ENCODE results near the gene ATP6V0E1.
"Not testable (repeated sequence)": the region's sequence is repeated elsewhere in the genome, so short reads cannot be mapped to it uniquely, and the experiment has no call there.

ATP6V0E1 gene

GRCh38 chr5:173075970-173076369, 92.4 kb downstream of the ATP6V0E1 start:
- DNase-seq (ENCODE audit: low read depth) = no peak

- not testable (repeated sequence) for DNase-seq (ENCODE audit: low read depth)
Measured at GRCh38 chr5:173076471-173076870, 92.9 kb downstream of the ATP6V0E1 start.

- DNase-seq (ENCODE audit: low read depth) = no peak
Measured at GRCh38 chr5:173078878-173079277, 95.3 kb downstream of the ATP6V0E1 start.
